ENCODE data around the gene FGD4.

The FGD4 gene

DNA sequence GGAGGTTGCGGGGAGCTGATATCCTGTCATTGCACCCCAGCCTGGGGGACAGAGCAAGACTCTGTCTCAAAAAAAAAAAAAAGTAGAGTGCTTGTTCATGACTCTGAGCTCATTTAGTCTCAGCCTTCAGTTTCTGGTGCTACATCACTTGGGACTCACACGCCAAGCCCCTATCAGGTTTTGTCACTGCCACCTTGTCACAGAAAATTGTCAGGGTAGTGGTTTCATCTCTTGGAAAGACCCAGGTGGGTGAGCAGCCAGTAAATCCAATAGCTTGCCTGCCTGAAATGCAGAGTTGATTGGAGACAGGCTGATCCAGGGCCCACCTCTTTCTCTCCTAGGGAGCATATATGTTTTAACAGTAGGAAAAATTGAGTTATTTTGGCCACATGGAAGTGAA is 113.0 kb downstream of the FGD4 start:
- TF ChIP-seq TARDBP (IDR thresholded peaks at IDR 0.05) (no peak), BHLHE40 (IDR thresholded peaks at IDR 0.05; ENCODE audit: borderline replicate concordance) (no peak)
- no peak for DNase-seq (ENCODE audit: extremely low spot score)
- CTCF ChIA-PET, result interaction anchor here (0.7 kb wide), 1 partner anchor 196 kb away, joined by 3 read pairs; no protein-coding TSS in a partner anchor
- POLR2A ChIA-PET, result no interaction called here

DNA sequence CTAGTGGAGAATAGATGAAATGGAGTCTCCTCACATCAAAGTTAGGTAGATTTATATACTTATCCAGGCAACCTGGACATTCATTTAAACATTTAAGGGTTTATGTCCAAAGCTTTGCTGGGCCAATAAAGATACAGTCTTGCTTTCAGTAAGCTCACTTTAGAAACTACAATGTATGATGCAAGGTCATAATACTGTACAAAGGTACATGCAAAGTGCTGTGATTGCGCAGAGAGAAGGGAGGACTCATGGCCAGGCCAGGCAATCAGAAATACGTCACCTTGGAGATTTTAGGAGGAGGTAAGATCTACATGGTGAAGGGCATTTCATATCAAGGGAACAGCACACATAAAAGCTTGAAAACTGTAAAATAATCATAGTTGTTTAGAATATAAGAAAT is 113.6 kb downstream of the FGD4 start:
- TF ChIP-seq SP1 (IDR thresholded peaks at IDR 0.05) (no peak), NFRKB (IDR thresholded peaks at IDR 0.05) (no peak), FOXM1 (IDR thresholded peaks at IDR 0.05; ENCODE audit: borderline replicate concordance) (no peak), CTBP1 (IDR thresholded peaks at IDR 0.05; ENCODE audit: borderline replicate concordance) (no peak), ELF4 (IDR thresholded peaks at IDR 0.05) (no peak), BHLHE40 (IDR thresholded peaks at IDR 0.05; ENCODE audit: borderline replicate concordance) (no peak), SUZ12 (IDR thresholded peaks at IDR 0.05) (no peak), FOXA1 (IDR thresholded peaks at IDR 0.05) (no peak), TARDBP (IDR thresholded peaks at IDR 0.05) (no peak), ZNF384 (IDR thresholded peaks at IDR 0.05) (no peak), LEF1 (IDR thresholded peaks at IDR 0.05; ENCODE audit: borderline replicate concordance) (no peak)
- no peak for DNase-seq (ENCODE audit: extremely low spot score)
- ChIA-PET POLR2A (no interaction called here), CTCF (no interaction called here)

DNA sequence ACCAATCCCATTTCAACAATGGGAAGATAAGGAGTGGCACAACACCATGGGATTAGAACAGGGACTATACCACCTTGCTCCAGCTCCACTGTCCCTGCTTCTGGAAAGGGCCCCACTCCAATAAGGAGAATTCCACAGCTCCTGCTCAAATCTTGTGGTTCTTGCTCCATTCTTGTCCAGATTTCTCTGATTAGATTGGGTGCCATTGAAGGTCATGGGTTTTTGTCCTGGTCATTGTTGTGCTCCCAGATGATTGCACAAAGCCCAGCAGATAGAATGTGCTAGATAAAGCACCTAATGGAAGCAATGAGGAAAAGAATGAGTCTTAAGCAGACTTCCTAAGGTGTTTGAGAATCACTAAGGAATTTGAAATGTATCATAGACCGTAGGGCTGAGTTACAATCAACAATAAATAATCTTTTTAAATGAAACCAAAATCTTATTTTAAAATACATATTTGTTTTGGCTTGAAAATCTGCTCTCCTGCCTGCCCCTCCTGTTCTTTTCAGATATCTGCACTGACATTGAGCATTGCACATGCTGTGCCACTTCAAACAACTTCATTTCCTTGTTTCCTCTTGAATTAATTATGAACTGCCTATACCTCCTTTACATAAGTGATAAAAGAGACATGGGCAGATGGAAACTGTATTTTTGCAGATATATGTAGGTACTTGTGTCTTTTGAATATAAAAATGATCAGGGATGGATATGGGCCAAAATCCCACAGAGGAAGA is 115.9 kb downstream of the FGD4 start:
- ChIA-PET POLR2A (no interaction called here), CTCF (no interaction called here)
- no peak for TF ChIP-seq TARDBP (IDR thresholded peaks at IDR 0.05)
- no peak for TF ChIP-seq ELF4 (IDR thresholded peaks at IDR 0.05)
- no peak for TF ChIP-seq NFRKB (IDR thresholded peaks at IDR 0.05)
- TF ChIP-seq SUZ12 (IDR thresholded peaks at IDR 0.05), result no peak
- no peak for TF ChIP-seq L3MBTL2 (conservative IDR thresholded peaks at IDR 0.05)
- no peak for TF ChIP-seq FOXM1 (IDR thresholded peaks at IDR 0.05; ENCODE audit: borderline replicate concordance)
- no peak for TF ChIP-seq FOXA1 (IDR thresholded peaks at IDR 0.05)
- TF ChIP-seq CTBP1 (IDR thresholded peaks at IDR 0.05; ENCODE audit: borderline replicate concordance), result no peak
- no peak for TF ChIP-seq BHLHE40 (IDR thresholded peaks at IDR 0.05; ENCODE audit: borderline replicate concordance)
- TF ChIP-seq LEF1 (IDR thresholded peaks at IDR 0.05; ENCODE audit: borderline replicate concordance), result no peak
- TF ChIP-seq ARNT (IDR thresholded peaks at IDR 0.05), result no peak
- TF ChIP-seq HDGF (IDR thresholded peaks at IDR 0.05; ENCODE audit: borderline replicate concordance), result no peak
- TF ChIP-seq FOXK2 (IDR thresholded peaks at IDR 0.05), result no peak
- no peak for TF ChIP-seq ZNF384 (IDR thresholded peaks at IDR 0.05)
- TF ChIP-seq, protein P1, sequence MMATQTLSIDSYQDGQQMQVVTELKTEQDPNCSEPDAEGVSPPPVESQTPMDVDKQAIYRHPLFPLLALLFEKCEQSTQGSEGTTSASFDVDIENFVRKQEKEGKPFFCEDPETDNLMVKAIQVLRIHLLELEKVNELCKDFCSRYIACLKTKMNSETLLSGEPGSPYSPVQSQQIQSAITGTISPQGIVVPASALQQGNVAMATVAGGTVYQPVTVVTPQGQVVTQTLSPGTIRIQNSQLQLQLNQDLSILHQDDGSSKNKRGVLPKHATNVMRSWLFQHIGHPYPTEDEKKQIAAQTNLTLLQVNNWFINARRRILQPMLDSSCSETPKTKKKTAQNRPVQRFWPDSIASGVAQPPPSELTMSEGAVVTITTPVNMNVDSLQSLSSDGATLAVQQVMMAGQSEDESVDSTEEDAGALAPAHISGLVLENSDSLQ (IDR thresholded peaks at IDR 0.05), result no peak
- no peak for TF ChIP-seq SP1 (IDR thresholded peaks at IDR 0.05)
- no peak for DNase-seq (ENCODE audit: extremely low spot score)

DNA sequence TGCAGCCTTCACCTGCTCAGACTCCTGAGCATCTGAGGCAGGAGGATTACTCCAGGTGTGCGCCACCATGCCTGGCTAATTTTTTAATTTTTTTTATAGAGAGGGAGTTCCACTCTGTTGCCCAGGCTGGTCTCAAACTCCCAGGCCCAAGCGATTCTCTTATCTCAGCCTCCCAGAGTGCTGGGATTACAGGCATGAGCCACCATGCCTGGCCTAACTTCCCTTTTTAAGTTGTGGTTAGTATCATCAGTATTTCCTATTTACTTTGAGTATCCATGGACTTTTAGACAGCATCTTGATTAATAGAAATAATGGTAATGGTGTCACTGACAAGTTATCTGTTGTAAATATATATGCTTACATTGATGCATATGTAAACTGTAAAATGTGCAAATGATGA is 116.9 kb downstream of the FGD4 start:
- TF ChIP-seq FOXK2 (IDR thresholded peaks at IDR 0.05), result no peak
- no peak for TF ChIP-seq SP1 (IDR thresholded peaks at IDR 0.05)
- no peak for TF ChIP-seq TARDBP (IDR thresholded peaks at IDR 0.05)
- no peak for TF ChIP-seq L3MBTL2 (conservative IDR thresholded peaks at IDR 0.05)
- no peak for TF ChIP-seq FOXM1 (IDR thresholded peaks at IDR 0.05; ENCODE audit: borderline replicate concordance)
- TF ChIP-seq, protein P1 (IDR thresholded peaks at IDR 0.05), result no peak
- TF ChIP-seq CTBP1 (IDR thresholded peaks at IDR 0.05; ENCODE audit: borderline replicate concordance), result no peak
- TF ChIP-seq ELF4 (IDR thresholded peaks at IDR 0.05), result no peak
- TF ChIP-seq ARNT (IDR thresholded peaks at IDR 0.05), result no peak
- no peak for TF ChIP-seq ZNF384 (IDR thresholded peaks at IDR 0.05)
- TF ChIP-seq NFRKB (IDR thresholded peaks at IDR 0.05), result no peak
- no peak for TF ChIP-seq BHLHE40 (IDR thresholded peaks at IDR 0.05; ENCODE audit: borderline replicate concordance)
- TF ChIP-seq HDGF (IDR thresholded peaks at IDR 0.05; ENCODE audit: borderline replicate concordance), result no peak
- no peak for TF ChIP-seq LEF1 (IDR thresholded peaks at IDR 0.05; ENCODE audit: borderline replicate concordance)
- CTCF ChIA-PET, result no interaction called here
- POLR2A ChIA-PET, result no interaction called here
- no peak for DNase-seq (ENCODE audit: extremely low spot score)

DNA sequence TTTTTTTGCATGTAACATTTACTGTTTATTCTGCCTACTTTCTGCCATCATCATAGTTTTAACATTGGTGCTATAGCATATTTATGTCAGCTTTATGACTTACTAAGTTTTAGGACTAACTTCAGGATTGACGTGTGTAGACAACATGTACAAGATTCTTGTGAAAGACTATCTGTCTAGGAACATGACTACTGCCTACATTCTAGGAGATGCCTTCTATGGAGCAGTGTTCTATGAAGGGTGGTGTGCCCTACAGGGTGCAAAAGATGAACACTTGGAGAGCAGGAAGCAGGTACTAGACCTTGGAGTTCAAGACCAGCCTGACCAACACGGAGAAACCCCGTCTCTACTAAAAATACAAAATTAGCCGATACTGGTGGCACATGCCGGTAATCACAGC is 118.6 kb downstream of the FGD4 start:
- no peak for DNase-seq (ENCODE audit: extremely low spot score)
- POLR2A ChIA-PET, result no interaction called here
- CTCF ChIA-PET, result no interaction called here
- TF ChIP-seq FOXM1 (IDR thresholded peaks at IDR 0.05; ENCODE audit: borderline replicate concordance) (no peak), FOXK2 (IDR thresholded peaks at IDR 0.05) (no peak), CTBP1 (IDR thresholded peaks at IDR 0.05; ENCODE audit: borderline replicate concordance) (no peak), FOXA1 (IDR thresholded peaks at IDR 0.05) (no peak), HDGF (IDR thresholded peaks at IDR 0.05; ENCODE audit: borderline replicate concordance) (no peak), L3MBTL2 (conservative IDR thresholded peaks at IDR 0.05) (no peak), ARNT (IDR thresholded peaks at IDR 0.05) (no peak), SUZ12 (IDR thresholded peaks at IDR 0.05) (no peak), NFRKB (IDR thresholded peaks at IDR 0.05) (no peak)
- TF ChIP-seq, protein P1 (IDR thresholded peaks at IDR 0.05), result no peak

DNA sequence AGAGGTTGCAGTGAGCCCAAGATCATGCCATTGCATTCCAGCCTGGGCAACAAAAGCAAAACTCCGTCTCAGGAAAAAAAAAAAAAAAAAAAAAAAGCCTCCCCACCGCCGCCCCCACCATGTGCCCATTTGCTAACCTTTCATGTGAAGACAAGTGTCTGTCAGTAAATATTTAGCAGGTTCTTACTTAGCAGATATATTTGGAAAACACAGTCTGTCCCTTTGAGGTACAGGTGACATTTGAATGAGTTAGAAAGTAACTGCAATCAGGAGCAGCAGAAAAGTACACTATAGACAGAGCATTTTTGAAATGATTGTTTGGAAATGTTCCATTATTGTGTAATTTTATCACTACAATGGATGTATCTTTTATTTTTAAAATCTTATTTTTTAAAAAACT is 119.7 kb downstream of the FGD4 start:
- TF ChIP-seq SUZ12 (IDR thresholded peaks at IDR 0.05), result no peak
- no peak for TF ChIP-seq ZNF384 (IDR thresholded peaks at IDR 0.05)
- no peak for TF ChIP-seq NFRKB (IDR thresholded peaks at IDR 0.05)
- CTCF ChIA-PET, result no interaction called here
- POLR2A ChIA-PET, result no interaction called here
- no peak for DNase-seq (ENCODE audit: extremely low spot score)

All from HEK293T (cell line).